Stimulated activated memory B cell treated with anti-CD40 and anti-IgM and Interleukin-4, amounts not matched to agents 10 μg/mL and 1 μg/mL and 100 μg/mL, for 72 hours (primary cell): Measurements from ENCODE around the gene RIC8A.

ENCODE experiments used
- ATAC-seq: fragments of 150-1000 bp; cut with Tn5 transposase; 2 replicates; pipeline ENCODE4 v1.10.0; 2021
- H3K27ac Mint-ChIP-seq: one replicate; pipeline ENCODE4 v1.8.0; 2022; ENCODE audit warnings: mild to moderate bottlenecking, mixed read lengths
- H3K27me3 Mint-ChIP-seq: one replicate; pipeline ENCODE4 v1.8.0; 2022; ENCODE audit warnings: mixed read lengths
- H3K36me3 Mint-ChIP-seq: one replicate; pipeline ENCODE4 v1.8.0; 2022; ENCODE audit warnings: mixed read lengths
- H3K4me1 Mint-ChIP-seq: one replicate; pipeline ENCODE4 v1.8.0; 2022; ENCODE audit warnings: mixed read lengths
- H3K4me3 Mint-ChIP-seq: one replicate; pipeline ENCODE4 v1.8.0; 2022; ENCODE audit warnings: mild to moderate bottlenecking, moderate library complexity, mixed read lengths
- H3K9me3 Mint-ChIP-seq: one replicate; pipeline ENCODE4 v1.8.0; 2022; ENCODE audit warnings: mixed read lengths

Gene RIC8A

DNA sequence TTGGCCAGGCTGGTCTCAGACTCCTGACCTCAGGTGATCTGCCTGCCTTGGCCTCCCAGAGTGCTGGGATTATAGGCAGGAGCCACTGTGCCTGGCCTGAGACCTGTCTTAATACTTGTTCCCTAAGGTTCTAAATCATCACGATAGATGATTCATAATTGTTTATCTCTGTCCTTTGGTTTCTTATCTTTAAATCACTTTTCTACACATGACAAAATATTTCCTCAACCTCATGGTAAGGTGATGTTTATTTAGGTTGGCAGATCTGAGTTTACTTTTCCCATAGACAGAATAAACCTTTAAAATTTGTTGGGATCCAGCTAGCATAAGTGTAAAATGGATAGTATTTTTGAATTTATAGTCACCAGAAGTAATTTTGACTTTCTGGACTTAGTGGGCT, 32.8 kb downstream of the RIC8A start:
- Mint-ChIP-seq H3K36me3 (peaks cover 32% of the 10 kb centered on the region), H3K4me1 (peaks cover 52% of the 10 kb centered on the region), H3K9me3 (no peaks in the 10 kb centered on the region), H3K27me3 (no peaks in the 10 kb centered on the region), H3K4me3 (no peak overlapping the region), H3K27ac (no peak overlapping the region)
- ATAC-seq: no peak

DNA sequence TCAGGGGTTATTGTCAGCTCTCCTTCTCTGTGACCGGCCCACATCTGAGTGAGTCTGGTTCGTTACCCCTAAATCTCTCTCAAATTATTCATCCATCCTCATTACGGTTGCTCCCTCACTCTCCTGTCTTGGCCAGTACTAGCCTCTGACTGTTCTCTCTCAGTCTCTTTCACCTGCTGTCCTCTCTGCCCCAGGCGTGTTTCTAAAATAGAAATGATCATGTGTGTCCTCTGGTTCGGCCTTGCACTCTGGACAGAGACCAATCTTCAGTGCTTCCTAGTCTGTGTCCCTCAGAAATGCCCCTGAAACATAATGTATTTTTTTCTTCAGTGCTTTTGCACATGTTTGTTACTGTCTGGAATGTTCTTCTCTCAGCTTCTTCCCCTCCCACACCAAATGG, 34.1 kb downstream of the RIC8A start:
- no peaks in the 10 kb centered on the region for H3K9me3 Mint-ChIP-seq
- H3K36me3 Mint-ChIP-seq: peaks cover 44% of the 10 kb centered on the region
- no peak overlapping the region for H3K4me3 Mint-ChIP-seq
- peak overlapping the region; percentile 16 for H3K27ac Mint-ChIP-seq
- H3K4me1 Mint-ChIP-seq: peaks cover 50% of the 10 kb centered on the region
- ATAC-seq: no peak
- H3K27me3 Mint-ChIP-seq: no peaks in the 10 kb centered on the region

DNA sequence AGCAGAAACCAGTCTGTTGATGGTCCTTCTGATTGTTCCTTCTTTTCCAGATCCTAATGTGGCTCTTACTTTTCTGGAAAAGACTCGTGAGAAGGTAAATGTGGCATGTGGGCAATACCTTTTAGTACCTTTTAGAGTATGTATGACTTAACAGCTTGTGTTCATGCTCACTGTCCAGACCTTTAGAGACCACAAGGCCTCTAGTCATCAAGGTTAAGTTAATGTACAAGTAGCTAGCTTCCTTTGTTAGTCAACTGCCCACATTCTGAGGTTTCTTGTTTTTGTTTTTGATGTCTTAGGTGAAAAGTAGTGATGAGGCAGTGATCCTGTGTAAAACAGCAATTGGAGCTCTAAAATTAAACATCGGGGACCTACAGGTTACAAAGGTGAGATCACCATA, 36.9 kb downstream of the RIC8A start:
- Mint-ChIP-seq H3K4me3 (no peak overlapping the region), H3K27ac (no peak overlapping the region), H3K9me3 (no peaks in the 10 kb centered on the region), H3K4me1 (peaks cover 31% of the 10 kb centered on the region), H3K27me3 (no peaks in the 10 kb centered on the region), H3K36me3 (peaks cover 63% of the 10 kb centered on the region)
- ATAC-seq: no peak

DNA sequence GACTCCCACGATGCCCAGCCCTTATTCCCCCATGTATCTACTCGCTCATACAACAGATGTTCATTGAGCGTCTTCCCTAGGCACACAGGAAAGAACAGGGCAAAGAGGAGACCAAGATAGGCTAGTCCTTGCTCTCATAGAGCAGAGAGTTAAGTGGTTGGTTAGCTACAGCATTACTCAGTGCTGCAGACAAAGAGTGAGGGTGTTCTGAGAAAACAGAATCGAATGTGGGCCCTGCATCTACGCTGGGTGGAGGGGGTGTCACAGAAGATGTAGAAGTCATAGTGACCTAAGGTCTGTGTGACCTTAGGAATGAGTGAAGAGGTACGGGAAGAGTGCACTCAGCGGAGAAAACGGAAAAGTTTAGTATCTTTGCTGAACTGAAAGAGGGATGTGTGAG, 41.6 kb downstream of the RIC8A start:
- ATAC-seq: no peak
- H3K27me3 Mint-ChIP-seq: no peaks in the 10 kb centered on the region
- no peaks in the 10 kb centered on the region for H3K9me3 Mint-ChIP-seq
- H3K4me1 Mint-ChIP-seq: peaks cover 12% of the 10 kb centered on the region
- H3K36me3 Mint-ChIP-seq: peaks cover 75% of the 10 kb centered on the region
- H3K27ac Mint-ChIP-seq: no peak overlapping the region
- H3K4me3 Mint-ChIP-seq: no peak overlapping the region

DNA sequence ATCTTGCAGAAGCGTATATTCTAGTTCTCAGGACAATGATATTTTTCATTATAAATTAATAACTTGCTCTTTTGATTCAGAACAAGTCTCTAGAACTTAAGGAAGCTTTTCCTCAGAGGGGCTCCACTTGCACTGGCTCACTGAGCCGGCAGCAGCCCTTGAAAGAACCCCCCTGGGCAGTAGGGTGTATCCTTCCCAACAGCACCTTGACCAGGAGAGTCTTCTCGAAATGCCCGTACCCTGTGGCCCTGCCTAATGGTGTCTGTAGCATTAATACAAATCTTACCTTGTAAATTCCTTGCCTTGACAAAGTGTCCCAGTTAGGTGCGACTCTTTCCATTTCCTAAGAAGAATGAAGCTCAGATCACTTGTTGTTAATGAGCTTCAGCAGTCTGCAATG, 42.8 kb downstream of the RIC8A start:
- H3K27ac Mint-ChIP-seq: no peak overlapping the region
- ATAC-seq: no peak
- H3K36me3 Mint-ChIP-seq: peaks cover 72% of the 10 kb centered on the region

DNA sequence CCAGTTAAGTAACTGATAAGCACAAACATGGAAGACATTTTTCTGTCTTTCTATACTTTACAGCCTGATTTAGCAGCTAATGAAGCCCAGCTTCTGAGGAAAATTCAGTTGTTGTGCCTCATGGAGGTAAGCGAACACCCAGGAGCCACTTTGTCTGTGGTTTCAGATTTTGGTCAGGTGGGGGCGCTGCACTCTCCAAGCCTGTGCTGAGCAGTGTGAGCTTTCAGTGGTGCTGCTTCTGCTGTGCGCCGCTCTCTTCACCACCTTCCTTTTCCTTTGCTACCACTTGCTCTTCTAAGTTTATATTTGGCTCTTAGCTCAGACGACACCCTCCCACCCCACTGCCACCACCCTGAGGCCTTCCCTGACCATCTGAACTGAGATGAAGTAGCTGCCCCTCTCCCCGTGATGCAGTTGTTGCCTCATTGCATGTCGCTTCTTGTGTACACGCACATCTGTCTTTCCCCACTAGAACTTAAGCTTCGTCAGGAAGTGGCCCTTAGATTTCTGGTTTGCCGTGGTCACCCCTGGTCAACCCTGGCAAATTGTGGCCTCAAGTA, 43.3 kb downstream of the RIC8A start:
- H3K27me3 Mint-ChIP-seq: no peaks in the 10 kb centered on the region
- H3K36me3 Mint-ChIP-seq: peaks cover 67% of the 10 kb centered on the region
- peak; percentile 86 for ATAC-seq
- H3K4me1 Mint-ChIP-seq: peaks cover 10% of the 10 kb centered on the region
- H3K27ac Mint-ChIP-seq: no peak overlapping the region
- H3K9me3 Mint-ChIP-seq: peaks cover 2% of the 10 kb centered on the region
- no peak overlapping the region for H3K4me3 Mint-ChIP-seq

More for the DNA sequence above, 42.8 kb downstream of the RIC8A start:
- Mint-ChIP-seq H3K27me3 (no peaks in the 10 kb centered on the region), H3K4me3 (no peak overlapping the region), H3K4me1 (peaks cover 10% of the 10 kb centered on the region), H3K9me3 (no peaks in the 10 kb centered on the region)

DNA sequence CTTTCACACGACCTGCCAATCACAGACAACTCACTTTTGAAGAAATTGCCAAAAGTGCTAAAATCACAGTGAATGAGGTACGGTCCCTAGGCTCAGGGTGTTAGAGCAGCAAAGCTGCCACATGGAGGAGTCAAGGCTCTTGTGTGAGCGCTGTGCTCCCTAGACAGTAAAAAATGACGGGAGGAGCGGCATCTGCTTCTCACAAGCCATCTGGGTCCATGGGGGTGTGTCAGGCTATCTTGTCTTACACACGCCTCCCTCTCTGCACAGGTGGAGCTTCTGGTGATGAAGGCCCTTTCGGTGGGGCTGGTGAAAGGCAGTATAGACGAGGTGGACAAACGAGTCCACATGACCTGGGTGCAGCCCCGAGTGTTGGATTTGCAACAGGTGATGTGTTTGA, 44.0 kb downstream of the RIC8A start:
- peaks cover 17% of the 10 kb centered on the region for H3K4me1 Mint-ChIP-seq
- no peaks in the 10 kb centered on the region for H3K27me3 Mint-ChIP-seq
- H3K36me3 Mint-ChIP-seq: peaks cover 60% of the 10 kb centered on the region
- H3K4me3 Mint-ChIP-seq: no peak overlapping the region
- no peak overlapping the region for H3K27ac Mint-ChIP-seq
- ATAC-seq: no peak
- peaks cover 5% of the 10 kb centered on the region for H3K9me3 Mint-ChIP-seq

DNA sequence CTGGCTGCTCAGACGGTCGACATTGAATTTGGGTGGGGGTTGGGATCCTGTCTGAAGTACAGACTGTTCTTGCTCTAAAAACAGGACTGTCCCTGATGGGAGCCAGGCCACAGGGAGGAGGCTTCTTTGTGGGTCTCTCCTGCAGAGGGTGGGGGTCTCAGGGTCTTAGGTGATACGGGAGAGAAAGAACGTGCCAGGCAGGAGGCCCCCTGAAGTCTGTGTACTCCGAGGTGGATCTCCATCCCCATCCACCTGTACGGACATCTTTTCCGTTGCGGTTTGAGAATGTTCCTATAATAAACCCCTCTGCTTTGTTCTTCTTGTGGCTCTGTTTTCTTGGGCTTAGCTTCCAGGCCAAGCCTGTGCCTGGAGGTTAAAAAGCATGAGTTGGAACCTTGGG, 45.2 kb downstream of the RIC8A start:
- peaks cover 5% of the 10 kb centered on the region for H3K9me3 Mint-ChIP-seq
- H3K4me3 Mint-ChIP-seq: no peak overlapping the region
- peaks cover 28% of the 10 kb centered on the region for H3K4me1 Mint-ChIP-seq
- H3K27ac Mint-ChIP-seq: peak overlapping the region; percentile 78
- no peaks in the 10 kb centered on the region for H3K27me3 Mint-ChIP-seq
- H3K36me3 Mint-ChIP-seq: peaks cover 51% of the 10 kb centered on the region
- ATAC-seq: no peak

DNA sequence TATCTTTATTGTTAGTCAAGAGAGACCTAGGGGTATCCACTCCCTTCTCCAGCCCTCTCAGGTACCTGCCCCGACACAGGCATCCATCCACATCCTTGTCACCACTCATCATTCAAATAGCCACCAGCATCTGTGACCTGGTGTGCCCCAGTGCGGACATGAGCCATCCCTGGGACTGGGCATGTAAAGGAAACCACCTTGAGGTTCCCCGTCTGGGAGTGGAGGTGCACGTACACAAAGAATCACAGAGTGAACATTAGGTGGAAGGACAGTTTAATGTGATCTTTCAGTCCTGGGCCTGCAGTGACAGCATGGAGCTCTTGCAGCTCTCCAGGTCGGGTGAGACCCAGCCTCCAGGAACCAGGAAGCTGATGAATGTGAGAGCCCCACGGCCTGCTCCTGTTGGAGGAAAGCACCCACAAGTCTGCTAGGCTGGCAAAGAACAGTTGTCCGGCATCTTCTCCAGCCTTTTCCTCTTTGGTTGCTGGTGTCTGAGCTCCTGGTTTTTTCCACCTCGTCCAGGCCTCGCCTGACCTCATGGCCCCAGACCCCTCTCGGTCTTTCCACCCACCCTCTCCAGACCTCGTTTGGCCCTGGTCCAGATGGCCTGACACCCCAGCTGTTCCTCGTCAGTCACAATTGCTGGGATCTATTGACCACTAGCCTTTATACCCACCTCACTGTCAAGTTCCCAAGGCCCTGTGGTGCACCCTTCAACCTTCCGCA, 45.8 kb downstream of the RIC8A start:
- Mint-ChIP-seq H3K9me3 (peaks cover 5% of the 10 kb centered on the region), H3K27me3 (no peaks in the 10 kb centered on the region), H3K4me3 (no peak overlapping the region), H3K4me1 (peaks cover 34% of the 10 kb centered on the region), H3K27ac (peak overlapping the region; percentile 78), H3K36me3 (peaks cover 51% of the 10 kb centered on the region)
- ATAC-seq: no peak

DNA sequence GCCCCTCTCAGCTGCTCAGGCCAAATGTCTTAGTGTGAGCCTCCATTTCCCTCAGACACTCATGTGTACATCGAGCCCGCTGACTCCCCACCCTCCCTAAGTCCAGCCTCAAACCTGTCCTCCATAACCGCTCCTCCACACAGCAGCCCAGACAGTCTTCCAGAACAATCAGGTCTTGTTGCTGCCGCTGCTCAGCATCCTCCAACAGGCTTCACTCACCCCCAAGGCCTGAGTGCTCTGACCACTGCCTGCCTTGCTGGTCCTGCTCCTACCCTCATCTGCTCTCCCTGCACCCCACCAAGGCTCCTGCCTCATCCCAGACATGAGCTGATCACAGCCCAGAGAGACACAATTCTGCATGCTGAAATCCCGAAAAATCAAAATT, 46.4 kb downstream of the RIC8A start:
- peaks cover 5% of the 10 kb centered on the region for H3K9me3 Mint-ChIP-seq

DNA sequence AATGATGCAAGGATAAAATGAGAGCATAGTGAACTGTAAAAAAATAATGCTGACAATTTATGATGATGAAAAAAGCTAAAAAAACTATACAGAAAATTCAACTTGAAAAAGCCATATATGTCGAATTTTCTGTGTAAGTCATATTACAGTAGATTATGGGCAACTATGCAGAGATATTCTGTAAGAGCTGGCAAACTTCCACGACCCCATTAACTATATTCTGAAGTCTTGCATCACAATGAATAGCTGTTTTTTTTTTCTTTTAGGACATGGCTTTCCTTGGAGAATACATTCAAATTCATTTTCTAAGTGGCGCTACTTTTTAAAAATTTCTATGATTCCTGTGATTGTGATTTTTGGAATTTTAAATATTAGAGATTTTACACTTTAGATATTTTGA, 47.7 kb downstream of the RIC8A start:
- Mint-ChIP-seq H3K4me3 (no peak overlapping the region), H3K4me1 (peaks cover 34% of the 10 kb centered on the region), H3K9me3 (peaks cover 5% of the 10 kb centered on the region), H3K36me3 (peaks cover 35% of the 10 kb centered on the region), H3K27ac (peak overlapping the region; percentile 84), H3K27me3 (no peaks in the 10 kb centered on the region)
- ATAC-seq: no peak

More for the DNA sequence above, 46.4 kb downstream of the RIC8A start:
- H3K27ac Mint-ChIP-seq: peak overlapping the region; percentile 78
- ATAC-seq: no peak
- H3K4me3 Mint-ChIP-seq: no peak overlapping the region
- H3K4me1 Mint-ChIP-seq: peaks cover 36% of the 10 kb centered on the region
- H3K27me3 Mint-ChIP-seq: no peaks in the 10 kb centered on the region
- H3K36me3 Mint-ChIP-seq: peaks cover 46% of the 10 kb centered on the region

DNA sequence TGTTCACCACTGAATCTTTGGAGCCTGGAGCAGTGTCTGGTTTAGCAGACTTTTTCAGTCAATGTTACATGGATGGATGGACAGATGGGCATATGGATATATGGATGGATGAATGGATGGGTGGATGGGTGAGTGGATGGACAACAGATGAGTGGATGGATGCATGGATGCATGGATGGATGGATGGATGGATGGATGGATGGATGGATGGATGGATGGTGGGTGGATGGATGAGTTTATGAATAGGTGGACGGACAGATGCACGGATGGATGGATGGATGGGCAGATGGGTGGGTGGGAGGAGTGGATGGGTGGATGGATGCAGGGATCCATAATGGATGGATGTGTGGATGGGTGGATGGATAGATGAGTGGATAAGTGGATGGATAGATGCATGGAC, 48.3 kb downstream of the RIC8A start:
- Mint-ChIP-seq H3K27me3 (no peaks in the 10 kb centered on the region), H3K9me3 (peaks cover 6% of the 10 kb centered on the region), H3K4me1 (peaks cover 34% of the 10 kb centered on the region), H3K36me3 (peaks cover 33% of the 10 kb centered on the region), H3K27ac (peak overlapping the region; percentile 84), H3K4me3 (no peak overlapping the region)
- no peak for ATAC-seq

DNA sequence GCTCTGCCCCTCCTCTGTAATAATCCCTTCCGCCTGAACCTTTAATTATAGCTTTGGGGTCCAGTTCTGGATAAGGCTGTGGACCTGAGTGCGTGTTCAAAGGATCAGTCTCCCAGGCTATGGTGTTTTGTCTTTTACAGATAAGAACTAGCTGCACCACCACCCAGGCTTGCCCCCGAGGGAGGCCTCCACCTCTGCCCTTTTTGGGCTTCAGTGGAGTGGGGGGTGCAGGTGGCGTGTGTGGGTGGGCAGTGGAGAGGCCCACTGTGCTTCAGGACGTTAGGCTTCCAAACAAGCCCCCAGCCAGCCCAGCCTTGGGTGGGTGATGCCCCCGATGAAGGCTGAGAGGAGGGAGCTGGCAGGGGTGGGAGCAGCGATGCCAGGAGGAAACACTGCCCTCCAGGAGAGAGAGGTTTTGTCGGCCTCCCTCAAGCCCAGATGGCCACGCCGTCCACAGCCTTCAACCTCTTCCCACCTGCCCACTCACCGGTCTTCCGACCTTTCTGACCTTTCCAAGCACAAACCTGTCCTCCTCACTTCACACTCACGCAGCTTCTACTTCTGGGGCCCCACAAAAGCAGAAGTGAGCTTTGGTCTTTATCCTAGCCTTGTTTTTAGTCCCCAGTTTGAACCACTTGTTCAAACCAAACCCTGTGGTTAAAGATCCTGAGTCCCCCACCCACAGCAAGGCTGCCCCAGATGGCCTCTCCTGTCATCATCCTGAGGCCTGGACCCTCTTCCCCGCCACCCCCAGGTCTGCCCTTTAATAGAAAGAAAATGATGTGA, 49.6 kb downstream of the RIC8A start:
- ATAC-seq: peak; percentile 91
- Mint-ChIP-seq H3K4me3 (peak overlapping the region; percentile 14), H3K4me1 (peaks cover 41% of the 10 kb centered on the region), H3K9me3 (peaks cover 15% of the 10 kb centered on the region), H3K36me3 (peaks cover 30% of the 10 kb centered on the region), H3K27me3 (no peaks in the 10 kb centered on the region), H3K27ac (peak overlapping the region; percentile 84)

DNA sequence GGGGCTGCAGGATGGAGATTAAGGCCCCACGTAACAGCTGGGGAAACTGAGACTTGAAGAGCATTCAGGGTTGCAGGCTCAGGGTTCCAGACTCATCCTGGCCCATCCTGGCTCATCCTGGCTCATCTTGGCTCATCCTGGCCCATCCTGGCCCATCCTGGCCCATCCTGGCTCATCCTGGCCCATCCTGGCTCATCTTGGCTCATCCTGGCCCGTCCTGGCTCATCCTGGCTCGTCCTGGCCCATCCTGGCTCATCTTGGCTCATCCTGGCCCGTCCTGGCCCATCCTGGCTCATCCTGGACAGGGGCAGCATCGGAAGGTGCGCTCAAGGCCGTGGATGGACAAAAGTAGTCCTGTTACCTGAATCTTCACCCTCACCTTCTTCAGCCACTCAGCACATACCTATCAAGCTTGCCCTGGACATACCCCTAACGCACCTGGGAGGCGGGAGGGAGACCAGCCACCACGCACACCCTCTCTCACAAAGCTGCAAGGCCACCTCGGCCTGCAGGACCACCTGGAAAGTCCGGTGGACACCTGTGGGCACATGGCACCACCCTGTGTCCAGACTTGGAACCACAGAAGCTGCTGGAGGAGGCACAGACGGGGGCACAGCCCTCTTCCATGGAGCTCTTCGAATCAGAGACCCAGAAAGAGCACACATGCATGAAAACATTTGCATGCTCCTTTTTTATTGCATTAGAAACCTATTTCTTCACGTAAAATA, 50.4 kb downstream of the RIC8A start:
- H3K9me3 Mint-ChIP-seq: peaks cover 16% of the 10 kb centered on the region
- peak overlapping the region; percentile 84 for H3K27ac Mint-ChIP-seq
- no peak for ATAC-seq
- peaks cover 44% of the 10 kb centered on the region for H3K4me1 Mint-ChIP-seq
- peak overlapping the region; percentile 53 for H3K4me3 Mint-ChIP-seq
- no peaks in the 10 kb centered on the region for H3K27me3 Mint-ChIP-seq
- H3K36me3 Mint-ChIP-seq: peaks cover 22% of the 10 kb centered on the region

DNA sequence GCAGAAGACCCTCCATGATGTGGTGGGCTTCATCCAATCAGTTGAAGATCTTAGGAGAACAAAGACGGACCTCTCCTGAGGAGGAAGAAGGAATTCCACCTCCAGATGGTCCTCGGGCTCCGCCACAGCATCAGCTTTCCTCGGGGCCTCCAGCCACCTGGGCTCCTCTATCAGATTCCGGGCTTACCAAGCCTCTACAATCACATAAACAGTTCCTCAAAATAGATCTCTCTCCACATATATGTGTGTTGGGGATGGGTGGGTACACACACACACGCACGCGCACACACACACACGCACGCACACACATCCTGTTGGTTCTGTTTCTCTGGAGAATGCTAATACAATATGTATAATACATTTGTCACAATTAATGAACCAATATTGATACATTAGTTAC, 51.9 kb downstream of the RIC8A start:
- H3K9me3 Mint-ChIP-seq: peaks cover 16% of the 10 kb centered on the region
- peak overlapping the region; percentile 20 for H3K27ac Mint-ChIP-seq

More for the DNA sequence above, 51.9 kb downstream of the RIC8A start:
- Mint-ChIP-seq H3K4me1 (peaks cover 44% of the 10 kb centered on the region), H3K36me3 (peaks cover 12% of the 10 kb centered on the region), H3K4me3 (no peak overlapping the region), H3K27me3 (no peaks in the 10 kb centered on the region)
- ATAC-seq: no peak
